ENCODE data around the gene TNFRSF1A.
A peak's percentile ranks its signal among the peaks of the same experiment; 100 is the strongest.

The TNFRSF1A gene

DNA sequence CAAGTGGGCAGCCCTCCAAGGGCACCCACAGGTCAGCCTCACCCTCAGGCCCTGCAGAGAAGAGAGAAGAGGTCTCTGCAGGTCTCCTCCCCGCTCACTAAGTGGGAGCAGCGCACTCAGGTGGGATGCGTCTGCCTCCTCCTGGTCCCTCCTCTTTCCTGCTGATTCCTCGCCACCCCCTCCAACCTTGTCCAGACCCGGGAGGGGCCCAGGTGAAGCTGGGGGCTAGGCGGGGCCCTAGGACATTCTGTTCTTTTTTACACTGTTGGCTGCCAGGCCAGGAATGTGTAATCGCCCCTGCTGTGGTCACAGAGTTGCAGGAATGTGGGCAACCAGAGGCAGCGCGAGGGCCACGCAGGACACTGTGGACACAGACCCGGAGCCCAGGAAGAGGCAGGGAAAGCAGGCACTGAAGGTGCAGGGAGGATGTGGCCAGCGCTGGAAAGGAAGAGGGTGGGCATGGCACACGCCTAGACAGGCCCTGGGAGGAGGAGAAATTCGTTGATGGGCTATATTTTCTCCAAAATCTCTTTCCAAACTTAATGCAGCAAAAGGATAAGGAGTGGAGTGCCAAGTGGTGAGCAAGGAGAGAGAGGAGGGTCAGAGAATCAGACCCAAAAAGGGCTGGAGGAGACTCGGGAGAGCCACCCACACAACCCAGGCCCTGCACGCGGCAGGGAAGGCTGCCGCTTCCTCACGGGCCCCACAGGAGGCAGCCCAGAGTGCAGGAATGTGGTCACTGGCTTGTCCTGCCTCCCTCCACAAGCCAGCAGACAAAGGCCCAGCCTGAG is 34.4 kb upstream of the TNFRSF1A start:
- no peak overlapping the region for H3K4me3 ChIP-seq (ENCODE audit: low read depth in 1 of 2, low read length in 1 of 2)

DNA sequence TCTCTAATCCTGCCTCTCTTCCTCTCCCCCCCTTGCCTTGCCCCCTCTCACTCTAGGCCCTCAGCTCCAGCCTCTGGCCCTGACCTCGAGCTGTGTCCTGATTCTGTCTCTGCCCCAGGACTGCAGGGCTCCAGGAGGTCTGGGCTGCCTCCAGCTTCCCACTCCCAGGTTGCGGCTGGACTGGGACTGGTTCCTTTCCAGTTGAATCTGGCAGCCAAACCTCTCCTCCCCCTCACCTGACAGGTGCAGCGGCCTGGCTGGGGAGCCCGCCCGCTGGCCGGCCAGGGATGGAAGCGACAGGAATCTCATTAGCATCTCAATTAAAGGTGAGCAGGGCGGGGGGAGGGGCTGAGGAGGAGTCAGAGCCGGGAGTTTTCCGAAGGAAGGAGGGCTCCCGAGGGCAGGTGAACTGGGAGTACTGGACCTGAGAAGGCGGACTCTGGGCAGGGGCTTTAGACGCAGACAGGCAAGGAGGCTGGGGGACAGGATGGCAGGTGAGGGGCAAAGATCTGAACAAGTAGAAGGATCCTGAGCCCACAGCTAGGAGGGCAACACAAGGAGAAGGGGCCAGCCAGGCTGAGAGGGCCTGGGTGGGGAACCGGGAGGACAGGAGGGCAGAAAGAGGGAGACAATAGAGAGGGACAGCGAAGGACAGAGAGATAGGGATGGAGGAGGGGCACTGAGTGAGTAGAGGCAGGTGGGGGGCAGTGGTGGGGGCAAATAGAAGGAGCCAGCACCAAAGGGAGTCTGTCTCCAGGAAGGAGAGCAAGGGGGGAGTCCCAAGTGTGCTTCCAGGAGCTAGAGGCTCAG is 33.6 kb upstream of the TNFRSF1A start, which contains the start of gene SCNN1A:
SCNN1A (minus strand) TSS at position 295 of the 810 bp plus-strand sequence. CDS start 780 bp downstream, outside the sequence.
- Histone ChIP-seq H3K36me3 (no peaks in the 10 kb centered on the region), H3K27ac (peak within 1 kb of the TSS; percentile 38), H3K9me3 (no peaks in the 10 kb centered on the region), H3K4me3 (ENCODE audit: low read depth in 1 of 2, low read length in 1 of 2) (no peak within 1 kb of the TSS), H3K27me3 (no peaks in the 10 kb centered on the region), H3K4me1 (ENCODE audit: control insufficient read depth in 1 of 2, insufficient read depth in 1 of 2, low read depth in 1 of 2, low read length in 1 of 2) (peaks cover 17 to 20% of the 10 kb centered on the region in 2 experiments)
- TF ChIP-seq CTCF (IDR thresholded peaks at IDR 0.05) = no peak

More for the DNA sequence above, 34.4 kb upstream of the TNFRSF1A start:
- peak; percentile 36 for TF ChIP-seq CTCF (IDR thresholded peaks at IDR 0.05)
- H3K27me3 ChIP-seq = no peaks in the 10 kb centered on the region
- peaks cover 17 to 20% of the 10 kb centered on the region in 2 experiments for H3K4me1 ChIP-seq (ENCODE audit: control insufficient read depth in 1 of 2, insufficient read depth in 1 of 2, low read depth in 1 of 2, low read length in 1 of 2)
- H3K27ac ChIP-seq = peak overlapping the region; percentile 38
- H3K36me3 ChIP-seq = no peaks in the 10 kb centered on the region
- no peaks in the 10 kb centered on the region for H3K9me3 ChIP-seq

DNA sequence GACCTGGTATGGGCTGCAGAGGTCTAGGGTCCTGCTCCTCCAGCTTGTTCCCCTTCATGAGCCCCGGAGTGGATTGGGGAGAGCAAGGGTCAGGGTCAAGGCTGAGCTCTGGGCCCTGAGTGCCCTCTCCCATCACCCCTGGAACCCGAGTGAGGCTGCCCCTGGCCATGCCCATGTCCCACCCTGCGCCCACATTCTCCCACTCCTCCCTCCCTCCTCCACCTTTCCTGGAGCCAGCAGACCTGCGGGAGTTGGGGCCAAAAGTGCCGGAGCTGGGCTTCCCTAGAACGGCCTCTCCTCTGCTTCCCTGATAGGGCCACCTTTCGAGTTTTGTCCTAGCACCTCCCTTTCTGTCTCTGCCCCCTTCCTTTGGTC is 32.9 kb upstream of the TNFRSF1A start:
- H3K27me3 ChIP-seq = no peaks in the 10 kb centered on the region

GRCh38 chr12:6374028-6374785 is 32.3 kb upstream of the TNFRSF1A start:
- Histone ChIP-seq H3K4me1 (ENCODE audit: control insufficient read depth in 1 of 2, insufficient read depth in 1 of 2, low read depth in 1 of 2, low read length in 1 of 2) (peaks cover 17 to 20% of the 10 kb centered on the region in 2 experiments), H3K36me3 (no peaks in the 10 kb centered on the region), H3K27me3 (no peaks in the 10 kb centered on the region), H3K27ac (no peak overlapping the region), H3K4me3 (ENCODE audit: low read depth in 1 of 2, low read length in 1 of 2) (no peak overlapping the region), H3K9me3 (no peaks in the 10 kb centered on the region)
- no peak for TF ChIP-seq CTCF (IDR thresholded peaks at IDR 0.05)

More for the DNA sequence above, 32.9 kb upstream of the TNFRSF1A start:
- H3K4me1 ChIP-seq (ENCODE audit: control insufficient read depth in 1 of 2, insufficient read depth in 1 of 2, low read depth in 1 of 2, low read length in 1 of 2) = peaks cover 17 to 20% of the 10 kb centered on the region in 2 experiments
- H3K36me3 ChIP-seq = no peaks in the 10 kb centered on the region
- H3K4me3 ChIP-seq (ENCODE audit: low read depth in 1 of 2, low read length in 1 of 2) = no peak overlapping the region
- no peak overlapping the region for H3K27ac ChIP-seq
- H3K9me3 ChIP-seq = no peaks in the 10 kb centered on the region
- TF ChIP-seq CTCF (IDR thresholded peaks at IDR 0.05) = no peak
